ENCODE measurements around the gene VSIR.

Gene VSIR

DNA sequence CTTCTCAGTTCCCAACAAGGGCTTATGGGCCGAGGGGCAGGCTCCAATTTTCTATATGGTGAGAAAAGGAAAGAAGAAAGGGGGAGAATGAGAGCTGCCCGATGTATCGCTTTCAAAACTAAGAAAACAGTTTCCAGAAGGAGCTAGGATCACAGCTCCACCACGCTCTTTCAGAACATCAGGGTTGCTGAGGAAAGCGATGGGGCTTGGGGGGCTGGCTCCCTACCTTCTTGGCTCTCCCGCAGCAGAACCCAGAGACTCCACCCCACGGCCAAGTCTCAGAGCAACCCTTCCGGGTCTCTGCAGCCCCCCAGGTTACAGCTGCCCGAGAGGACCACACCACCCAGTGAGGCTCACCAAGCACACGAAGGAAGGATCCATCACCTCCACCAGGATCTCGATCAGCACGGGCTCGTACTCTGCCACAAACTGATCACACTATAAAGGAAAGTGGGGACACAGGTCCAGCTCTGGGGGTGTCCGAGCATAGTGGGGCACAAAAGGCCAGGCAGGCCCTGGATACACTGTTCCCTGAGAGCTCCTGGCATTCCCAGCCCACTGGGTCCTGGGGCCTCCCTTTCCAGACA is 45.4 kb upstream of the VSIR start:
- H3K4me3 ChIP-seq (ENCODE audit: low read depth, low read length), result no peak overlapping the region
- TF ChIP-seq, protein P1, sequence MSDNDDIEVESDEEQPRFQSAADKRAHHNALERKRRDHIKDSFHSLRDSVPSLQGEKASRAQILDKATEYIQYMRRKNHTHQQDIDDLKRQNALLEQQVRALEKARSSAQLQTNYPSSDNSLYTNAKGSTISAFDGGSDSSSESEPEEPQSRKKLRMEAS (IDR thresholded peaks at IDR 0.05; ENCODE audit: low read depth, low read length), result no peak
- TF ChIP-seq, protein P2, sequence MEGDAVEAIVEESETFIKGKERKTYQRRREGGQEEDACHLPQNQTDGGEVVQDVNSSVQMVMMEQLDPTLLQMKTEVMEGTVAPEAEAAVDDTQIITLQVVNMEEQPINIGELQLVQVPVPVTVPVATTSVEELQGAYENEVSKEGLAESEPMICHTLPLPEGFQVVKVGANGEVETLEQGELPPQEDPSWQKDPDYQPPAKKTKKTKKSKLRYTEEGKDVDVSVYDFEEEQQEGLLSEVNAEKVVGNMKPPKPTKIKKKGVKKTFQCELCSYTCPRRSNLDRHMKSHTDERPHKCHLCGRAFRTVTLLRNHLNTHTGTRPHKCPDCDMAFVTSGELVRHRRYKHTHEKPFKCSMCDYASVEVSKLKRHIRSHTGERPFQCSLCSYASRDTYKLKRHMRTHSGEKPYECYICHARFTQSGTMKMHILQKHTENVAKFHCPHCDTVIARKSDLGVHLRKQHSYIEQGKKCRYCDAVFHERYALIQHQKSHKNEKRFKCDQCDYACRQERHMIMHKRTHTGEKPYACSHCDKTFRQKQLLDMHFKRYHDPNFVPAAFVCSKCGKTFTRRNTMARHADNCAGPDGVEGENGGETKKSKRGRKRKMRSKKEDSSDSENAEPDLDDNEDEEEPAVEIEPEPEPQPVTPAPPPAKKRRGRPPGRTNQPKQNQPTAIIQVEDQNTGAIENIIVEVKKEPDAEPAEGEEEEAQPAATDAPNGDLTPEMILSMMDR (IDR thresholded peaks at IDR 0.05; ENCODE audit: low read depth, low read length), result no peak
- no peak for TF ChIP-seq POLR2A (IDR thresholded peaks at IDR 0.05; ENCODE audit: extremely low read depth, insufficient read length)
- TF ChIP-seq MYC (IDR thresholded peaks at IDR 0.05; ENCODE audit: low read depth, low read length), result no peak
- DNase-seq (ENCODE audit: low read depth), result no peak

GRCh38 chr10:71817831-71818655 is 44.7 kb upstream of the VSIR start:
- TF ChIP-seq POLR2A (IDR thresholded peaks at IDR 0.05; ENCODE audit: extremely low read depth, insufficient read length), result no peak
- TF ChIP-seq, protein P1 (IDR thresholded peaks at IDR 0.05; ENCODE audit: low read depth, low read length), result no peak
- TF ChIP-seq MYC (IDR thresholded peaks at IDR 0.05; ENCODE audit: low read depth, low read length), result no peak
- TF ChIP-seq, protein P2 (IDR thresholded peaks at IDR 0.05; ENCODE audit: low read depth, low read length), result no peak
- no peak overlapping the region for H3K4me3 ChIP-seq (ENCODE audit: low read depth, low read length)
- no peak for DNase-seq (ENCODE audit: low read depth)

DNA sequence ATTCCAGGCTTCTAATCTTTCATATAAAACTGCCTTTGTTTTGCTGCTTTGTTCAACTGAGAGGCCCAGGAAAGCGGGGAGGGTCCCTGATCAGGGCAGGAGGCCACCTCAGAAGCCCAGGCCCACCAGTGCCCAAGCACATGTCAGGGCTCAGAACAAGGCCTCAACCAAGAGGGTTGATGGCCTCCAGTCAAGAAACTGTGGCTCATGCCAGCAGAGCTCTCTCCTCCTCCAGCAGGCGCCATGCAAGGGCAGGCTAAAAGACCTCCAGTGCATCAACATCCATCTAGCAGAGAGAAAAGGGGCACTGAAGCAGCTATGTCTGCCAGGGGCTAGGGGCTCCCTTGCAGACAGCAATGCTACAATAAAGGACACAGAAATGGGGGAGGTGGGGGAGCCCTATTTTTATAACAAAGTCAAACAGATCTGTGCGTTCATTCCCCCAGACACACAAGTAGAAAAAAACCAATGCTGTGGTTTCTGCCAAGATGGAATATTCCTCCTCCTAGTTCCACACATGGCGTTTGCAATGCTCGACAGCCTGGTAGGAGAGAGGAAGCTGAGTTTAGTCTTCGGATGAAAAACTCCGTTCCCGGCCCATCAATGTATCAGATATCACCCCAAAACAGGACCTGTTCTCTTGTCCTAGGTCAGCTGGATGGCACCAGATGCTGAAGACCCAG is 43.8 kb upstream of the VSIR start:
- H3K4me3 ChIP-seq (ENCODE audit: low read depth, low read length), result no peak overlapping the region
- no peak for DNase-seq (ENCODE audit: low read depth)
- TF ChIP-seq, protein P1 (IDR thresholded peaks at IDR 0.05; ENCODE audit: low read depth, low read length), result no peak
- TF ChIP-seq MYC (IDR thresholded peaks at IDR 0.05; ENCODE audit: low read depth, low read length) (no peak), POLR2A (IDR thresholded peaks at IDR 0.05; ENCODE audit: extremely low read depth, insufficient read length) (no peak)
- TF ChIP-seq, protein P2 (IDR thresholded peaks at IDR 0.05; ENCODE audit: low read depth, low read length), result no peak

DNA sequence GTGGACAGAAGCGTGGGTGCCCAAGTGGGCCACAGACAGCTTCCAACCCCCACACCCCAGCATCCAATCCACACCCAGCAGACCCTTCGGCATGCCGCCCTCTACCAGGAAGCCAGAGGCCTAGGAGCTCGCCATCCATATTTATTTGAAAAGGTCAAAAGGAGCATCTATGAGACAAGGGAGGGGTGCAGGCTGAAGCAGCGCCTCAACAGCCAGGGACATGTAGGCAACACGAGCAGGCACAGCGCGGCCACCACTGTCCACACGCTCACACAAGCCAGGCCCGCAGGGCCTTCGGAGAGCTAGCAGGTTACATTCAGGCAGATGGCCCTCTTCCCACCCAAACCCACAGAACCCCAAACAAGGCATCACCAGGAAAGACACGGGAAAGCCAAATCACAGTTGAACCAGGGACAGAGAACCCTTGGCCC is 43.1 kb upstream of the VSIR start:
- TF ChIP-seq, protein P2 (IDR thresholded peaks at IDR 0.05; ENCODE audit: low read depth, low read length), result no peak
- no peak for TF ChIP-seq POLR2A (IDR thresholded peaks at IDR 0.05; ENCODE audit: extremely low read depth, insufficient read length)
- TF ChIP-seq, protein P1 (IDR thresholded peaks at IDR 0.05; ENCODE audit: low read depth, low read length), result no peak
- no peak for TF ChIP-seq MYC (IDR thresholded peaks at IDR 0.05; ENCODE audit: low read depth, low read length)
- no peak for DNase-seq (ENCODE audit: low read depth)
- no peak overlapping the region for H3K4me3 ChIP-seq (ENCODE audit: low read depth, low read length)

DNA sequence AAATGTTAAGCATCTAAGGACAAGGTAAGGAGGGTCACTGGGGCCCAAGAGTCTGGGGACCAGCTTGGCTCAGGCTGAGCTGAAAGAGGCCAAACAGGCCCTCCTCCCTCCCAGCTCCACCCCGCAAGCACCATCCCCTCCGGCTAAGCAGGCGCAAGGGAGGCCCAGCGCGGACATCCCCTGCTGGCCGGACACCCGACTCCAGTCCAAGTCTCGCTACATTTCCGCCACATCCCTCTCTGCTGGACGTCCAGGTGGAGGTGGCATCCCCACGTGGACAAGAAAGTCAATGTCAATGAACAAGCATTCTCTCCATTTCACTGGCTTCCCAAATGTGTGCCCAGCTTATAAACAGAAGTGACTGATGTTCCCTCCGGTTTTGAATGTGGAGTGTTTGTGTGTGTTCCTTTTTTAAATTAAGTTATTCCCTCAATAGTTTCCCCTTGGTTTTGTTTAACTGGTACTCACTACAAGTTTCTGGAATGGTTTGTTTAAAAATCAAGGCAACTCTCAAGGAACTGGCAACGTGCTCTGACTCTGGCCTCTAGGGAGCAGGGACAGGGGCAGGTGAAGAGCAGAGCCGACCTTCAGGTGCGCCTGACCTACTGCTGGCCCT is 42.3 kb upstream of the VSIR start:
- no peak overlapping the region for H3K4me3 ChIP-seq (ENCODE audit: low read depth, low read length)
- no peak for TF ChIP-seq POLR2A (IDR thresholded peaks at IDR 0.05; ENCODE audit: extremely low read depth, insufficient read length)
- TF ChIP-seq, protein P1 (IDR thresholded peaks at IDR 0.05; ENCODE audit: low read depth, low read length), result no peak
- no peak for TF ChIP-seq MYC (IDR thresholded peaks at IDR 0.05; ENCODE audit: low read depth, low read length)
- TF ChIP-seq, protein P2 (IDR thresholded peaks at IDR 0.05; ENCODE audit: low read depth, low read length), result no peak
- no peak for DNase-seq (ENCODE audit: low read depth)
